ENCODE measurements around the gene SFT2D2. TPM values are rescaled to one million over a fixed set of nuclear protein-coding genes. Genes with fewer than 3 reads are reported as not detected.

Gene SFT2D2
- total and polyA plus RNA-seq, 4 donors, result 5.9 to 70.3 (median 33.0) TPM

DNA sequence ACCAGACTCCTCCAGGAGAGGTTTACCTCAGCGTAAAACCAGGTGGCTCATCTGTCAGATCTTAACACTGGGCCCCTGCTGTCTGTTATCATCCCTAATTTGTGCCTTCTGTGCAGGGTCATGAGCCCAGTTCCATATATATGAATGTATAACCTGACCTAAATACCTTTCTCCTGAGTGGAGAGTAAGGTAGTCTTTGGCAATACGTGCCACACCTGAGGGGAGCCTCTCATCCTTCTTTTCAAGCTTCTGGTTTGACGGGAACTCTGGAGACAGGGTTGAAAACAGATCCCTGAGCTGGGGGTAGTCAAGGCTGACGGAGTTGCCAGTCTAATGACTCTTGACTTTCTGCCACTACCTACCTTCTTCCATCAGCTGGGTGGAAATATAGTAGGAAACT, 4.1 kb downstream of the SFT2D2 start:
- peaks cover 7 to 28% (median 9%) of the 10 kb centered on the region in 4 donors for H3K36me3 ChIP-seq (ENCODE audit: control insufficient read depth in 4 of 4, insufficient read depth in 4 of 4, low read length in 4 of 4)
- WGBS, 2 donors, result 94 to 96% methylated on average over 4 of the region's 4 CpGs
- ATAC-seq (ENCODE audit: insufficient read depth, low FRiP score), result no peak
- TF ChIP-seq, protein P1, sequence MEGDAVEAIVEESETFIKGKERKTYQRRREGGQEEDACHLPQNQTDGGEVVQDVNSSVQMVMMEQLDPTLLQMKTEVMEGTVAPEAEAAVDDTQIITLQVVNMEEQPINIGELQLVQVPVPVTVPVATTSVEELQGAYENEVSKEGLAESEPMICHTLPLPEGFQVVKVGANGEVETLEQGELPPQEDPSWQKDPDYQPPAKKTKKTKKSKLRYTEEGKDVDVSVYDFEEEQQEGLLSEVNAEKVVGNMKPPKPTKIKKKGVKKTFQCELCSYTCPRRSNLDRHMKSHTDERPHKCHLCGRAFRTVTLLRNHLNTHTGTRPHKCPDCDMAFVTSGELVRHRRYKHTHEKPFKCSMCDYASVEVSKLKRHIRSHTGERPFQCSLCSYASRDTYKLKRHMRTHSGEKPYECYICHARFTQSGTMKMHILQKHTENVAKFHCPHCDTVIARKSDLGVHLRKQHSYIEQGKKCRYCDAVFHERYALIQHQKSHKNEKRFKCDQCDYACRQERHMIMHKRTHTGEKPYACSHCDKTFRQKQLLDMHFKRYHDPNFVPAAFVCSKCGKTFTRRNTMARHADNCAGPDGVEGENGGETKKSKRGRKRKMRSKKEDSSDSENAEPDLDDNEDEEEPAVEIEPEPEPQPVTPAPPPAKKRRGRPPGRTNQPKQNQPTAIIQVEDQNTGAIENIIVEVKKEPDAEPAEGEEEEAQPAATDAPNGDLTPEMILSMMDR (IDR thresholded peaks at IDR 0.05; ENCODE audit: control extremely low read depth, extremely low read depth), result no peak
- H3K27ac ChIP-seq (ENCODE audit: low read depth in 1 of 2, low read length in 1 of 2), result no peak overlapping the region
- H3K9ac ChIP-seq (ENCODE audit: insufficient read depth in 1 of 2, low read length in 2 of 2), result no peak overlapping the region
- DNase-seq, result no peak
- H3K4me3 ChIP-seq, result no peak overlapping the region
- no peaks in the 10 kb centered on the region for H3K9me3 ChIP-seq (ENCODE audit: control insufficient read depth in 4 of 4, insufficient read depth in 3 of 4, low read length in 3 of 4)
- peaks cover 0 to 29% (median 21%) of the 10 kb centered on the region in 5 donors for H3K4me1 ChIP-seq (ENCODE audit: control insufficient read depth in 5 of 5, insufficient read depth in 5 of 5, low read length in 5 of 5)
- H3K27me3 ChIP-seq (ENCODE audit: control insufficient read depth in 3 of 3, insufficient read depth in 3 of 3, low read length in 2 of 3), result no peaks in the 10 kb centered on the region

DNA sequence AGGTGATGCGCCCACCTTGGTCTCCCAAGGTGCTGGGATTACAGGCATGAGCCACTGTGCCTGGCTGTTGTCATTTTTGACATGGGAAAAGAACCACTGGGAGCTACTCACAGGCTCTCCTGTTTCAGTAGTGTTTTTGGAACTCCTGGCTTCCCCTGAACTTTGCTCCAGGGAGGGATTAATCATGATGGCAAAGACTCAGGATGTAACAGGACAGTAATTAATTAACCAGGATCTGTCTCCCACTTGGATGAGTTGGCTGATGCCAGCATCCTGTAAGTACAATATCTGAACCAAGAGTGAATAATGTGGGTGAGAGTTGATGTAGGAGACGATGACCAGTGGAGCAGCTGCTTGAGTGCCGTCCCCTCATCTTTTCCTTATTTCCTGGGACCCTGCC, 4.9 kb downstream of the SFT2D2 start:
- Histone ChIP-seq H3K4me3 (no peak overlapping the region), H3K36me3 (ENCODE audit: control insufficient read depth in 4 of 4, insufficient read depth in 4 of 4, low read length in 4 of 4) (peaks cover 7 to 33% (median 12%) of the 10 kb centered on the region in 4 donors), H3K27ac (ENCODE audit: low read depth in 1 of 2, low read length in 1 of 2) (no peak overlapping the region), H3K4me1 (ENCODE audit: control insufficient read depth in 5 of 5, insufficient read depth in 5 of 5, low read length in 5 of 5) (peaks cover 0 to 27% (median 22%) of the 10 kb centered on the region in 5 donors), H3K27me3 (ENCODE audit: control insufficient read depth in 3 of 3, insufficient read depth in 3 of 3, low read length in 2 of 3) (no peaks in the 10 kb centered on the region), H3K9ac (ENCODE audit: insufficient read depth in 1 of 2, low read length in 2 of 2) (no peak overlapping the region), H3K9me3 (ENCODE audit: control insufficient read depth in 4 of 4, insufficient read depth in 3 of 4, low read length in 3 of 4) (no peaks in the 10 kb centered on the region)
- DNase-seq (no peak), ATAC-seq (ENCODE audit: insufficient read depth, low FRiP score) (no peak)
- TF ChIP-seq, protein P1 (IDR thresholded peaks at IDR 0.05; ENCODE audit: control extremely low read depth, extremely low read depth), result no peak
- WGBS, 2 donors, result 89 to 95% methylated on average over 3 of the region's 3 CpGs

DNA sequence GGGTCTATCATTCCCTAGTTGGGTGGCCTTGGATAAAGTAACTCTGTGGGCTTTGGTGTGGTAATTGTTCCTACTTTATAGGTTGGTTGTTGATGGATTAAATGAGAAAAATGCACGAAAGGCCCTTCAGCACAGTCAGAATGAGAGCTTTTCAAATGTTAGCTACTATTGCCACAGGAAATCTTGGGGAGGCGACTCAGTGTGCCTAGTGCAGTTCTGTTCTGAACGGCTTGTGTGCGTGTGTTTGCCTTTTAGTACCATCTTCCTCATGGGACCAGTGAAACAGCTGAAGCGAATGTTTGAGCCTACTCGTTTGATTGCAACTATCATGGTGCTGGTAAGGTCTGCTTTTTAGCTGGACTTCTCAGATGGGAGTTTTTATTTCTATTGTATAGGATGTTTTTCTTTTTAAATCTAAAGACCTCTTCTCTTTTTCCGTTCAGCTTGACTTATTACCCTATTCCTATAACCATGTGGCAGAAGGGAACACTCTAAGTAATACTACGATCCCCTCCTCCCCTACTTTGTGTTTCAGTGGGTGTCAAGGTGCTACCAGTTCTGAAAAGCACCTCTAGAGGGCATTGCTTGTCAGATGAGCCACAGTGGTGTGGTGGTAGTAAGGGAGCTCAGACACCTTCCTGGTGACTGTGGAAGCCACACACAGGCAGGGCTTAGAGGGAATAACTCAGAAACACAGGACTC, 9.2 kb downstream of the SFT2D2 start:
- no peak overlapping the region for H3K9ac ChIP-seq (ENCODE audit: insufficient read depth in 1 of 2, low read length in 2 of 2)
- peaks cover 12 to 43% (median 20%) of the 10 kb centered on the region in 4 donors for H3K36me3 ChIP-seq (ENCODE audit: control insufficient read depth in 4 of 4, insufficient read depth in 4 of 4, low read length in 4 of 4)
- no peaks in the 10 kb centered on the region for H3K9me3 ChIP-seq (ENCODE audit: control insufficient read depth in 4 of 4, insufficient read depth in 3 of 4, low read length in 3 of 4)
- no peak overlapping the region for H3K27ac ChIP-seq (ENCODE audit: low read depth in 1 of 2, low read length in 1 of 2)
- H3K4me1 ChIP-seq (ENCODE audit: control insufficient read depth in 5 of 5, insufficient read depth in 5 of 5, low read length in 5 of 5), result peaks cover 0 to 14% (median 5%) of the 10 kb centered on the region in 5 donors
- no peak overlapping the region for H3K4me3 ChIP-seq
- DNase-seq, result peak; percentile 21 to 38 (median 36)
- no peaks in the 10 kb centered on the region for H3K27me3 ChIP-seq (ENCODE audit: control insufficient read depth in 3 of 3, insufficient read depth in 3 of 3, low read length in 2 of 3)
- TF ChIP-seq, protein P1 (IDR thresholded peaks at IDR 0.05; ENCODE audit: control extremely low read depth, extremely low read depth), result peak; percentile 5
- 92 to 94% methylated on average over 8 of the region's 8 CpGs for WGBS, 2 donors
- ATAC-seq (ENCODE audit: insufficient read depth, low FRiP score), result no peak

DNA sequence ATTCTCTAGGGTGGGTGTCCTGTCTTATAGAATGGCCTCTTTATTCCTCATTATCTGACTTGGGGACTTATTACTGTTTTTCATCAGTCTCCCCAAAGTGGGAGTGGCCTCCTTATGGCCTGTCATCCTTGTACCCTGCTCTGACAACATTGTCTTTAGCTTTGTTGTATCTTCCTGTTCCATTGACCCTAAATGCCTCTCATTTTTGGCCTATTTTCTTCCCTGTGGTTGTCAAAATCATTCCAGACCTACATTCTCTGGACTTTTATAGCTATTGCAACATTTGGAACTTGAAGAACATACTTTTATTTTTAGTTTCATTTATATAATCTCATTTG, 9.7 kb downstream of the SFT2D2 start:
- ATAC-seq (ENCODE audit: insufficient read depth, low FRiP score) (no peak), DNase-seq (no peak)
- Histone ChIP-seq H3K9me3 (ENCODE audit: control insufficient read depth in 4 of 4, insufficient read depth in 3 of 4, low read length in 3 of 4) (no peaks in the 10 kb centered on the region), H3K4me1 (ENCODE audit: control insufficient read depth in 5 of 5, insufficient read depth in 5 of 5, low read length in 5 of 5) (peaks cover 0 to 12% (median 5%) of the 10 kb centered on the region in 5 donors), H3K27me3 (ENCODE audit: control insufficient read depth in 3 of 3, insufficient read depth in 3 of 3, low read length in 2 of 3) (no peaks in the 10 kb centered on the region), H3K27ac (ENCODE audit: low read depth in 1 of 2, low read length in 1 of 2) (no peak overlapping the region), H3K36me3 (ENCODE audit: control insufficient read depth in 4 of 4, insufficient read depth in 4 of 4, low read length in 4 of 4) (peaks cover 16 to 42% (median 23%) of the 10 kb centered on the region in 4 donors), H3K4me3 (no peak overlapping the region), H3K9ac (ENCODE audit: insufficient read depth in 1 of 2, low read length in 2 of 2) (no peak overlapping the region)
- TF ChIP-seq, protein P1 (IDR thresholded peaks at IDR 0.05; ENCODE audit: control extremely low read depth, extremely low read depth), result no peak
